Activated naive CD4-positive, alpha-beta T cell treated with anti-CD3 and anti-CD28 coated beads, Interleukin-2, amount 10 ng/mL, durations not matched to agents 7 days and 5 days (primary cell): ENCODE results near the gene STK39.
"Not testable (repeated sequence)": the region's sequence is repeated elsewhere in the genome, so short reads cannot be mapped to it uniquely, and the experiment has no call there.

Experiments
- CTCF ChIA-PET: fragments of 350-600 bp; sonication (Branson Sonifier 250); formaldehyde crosslinking; loops from one replicate; lab custom pipeline; 2021; ENCODE audit warnings: antibody characterized with exemption; lab: Charles Lee
- DNase-seq: peaks from one replicate; pipeline ENCODE4 v3.0.0-alpha.2; 2020
- H3K27ac Mint-ChIP-seq: one replicate; pipeline ENCODE4 v1.8.0; 2021; ENCODE audit warnings: mild to moderate bottlenecking, moderate library complexity, mixed read lengths
- H3K27me3 Mint-ChIP-seq: one replicate; pipeline ENCODE4 v1.8.0; 2021; ENCODE audit warnings: mild to moderate bottlenecking, mixed read lengths
- H3K36me3 Mint-ChIP-seq: one replicate; pipeline ENCODE4 v1.8.0; 2021; ENCODE audit warnings: mixed read lengths
- H3K4me1 Mint-ChIP-seq: one replicate; pipeline ENCODE4 v1.8.0; 2021; ENCODE audit warnings: mixed read lengths
- H3K4me3 Mint-ChIP-seq: one replicate; pipeline ENCODE4 v1.8.0; 2021; ENCODE audit warnings: mild to moderate bottlenecking, moderate library complexity, mixed read lengths
- H3K9me3 Mint-ChIP-seq: one replicate; pipeline ENCODE4 v1.8.0; 2021; ENCODE audit warnings: mixed read lengths

Gene STK39

DNA sequence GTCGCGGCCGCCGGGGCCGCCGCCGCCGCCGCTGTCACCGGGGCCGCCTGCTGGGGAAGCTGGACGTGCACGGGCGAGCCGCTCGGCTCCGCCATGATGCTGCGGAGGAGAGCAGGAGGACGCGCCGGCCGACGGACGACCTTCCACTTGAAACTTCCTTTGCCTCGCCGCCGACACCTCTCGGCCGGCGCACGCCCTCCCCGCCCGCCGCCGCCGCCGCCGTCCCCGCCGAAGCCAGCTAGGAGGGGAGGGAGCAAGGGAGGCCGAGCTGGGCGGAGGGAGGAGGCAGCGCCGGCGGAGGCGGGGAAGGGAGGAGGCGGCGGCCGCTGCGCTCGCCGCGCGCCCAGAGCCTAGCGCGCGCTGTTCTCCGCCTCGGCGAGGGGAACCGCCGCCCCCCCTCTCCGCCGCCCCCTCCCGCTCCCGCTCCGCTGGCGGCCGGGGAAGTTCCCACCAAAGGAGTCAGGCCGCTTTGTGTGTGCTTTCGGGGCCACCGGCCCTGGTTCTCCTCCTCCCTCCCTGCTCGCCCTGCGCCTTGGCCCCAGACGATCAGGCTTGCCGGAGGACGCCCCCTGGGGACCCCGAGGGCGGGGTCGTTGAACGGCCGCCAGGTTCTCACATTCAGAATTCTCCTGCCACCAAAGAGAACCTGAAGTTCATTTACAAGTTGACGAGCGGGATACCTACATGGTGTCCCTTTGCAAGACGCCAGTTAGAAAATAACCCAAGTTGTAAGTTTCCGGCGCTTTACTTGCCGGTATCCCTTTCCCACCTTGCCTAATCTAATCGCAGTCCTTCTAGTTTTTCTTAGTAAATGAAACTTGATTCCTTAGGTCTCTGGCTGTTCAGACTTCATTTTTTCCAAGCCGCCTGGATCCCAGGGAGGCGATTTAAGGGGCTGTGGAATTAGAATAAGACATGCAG is at the start of gene STK39:
STK39 (minus strand) TSS at position 255 of the 921 bp plus-strand sequence; CDS start at position 95, 160 bp downstream.
- CTCF ChIA-PET, result no interaction called here
- peak; percentile 82 for DNase-seq

DNA sequence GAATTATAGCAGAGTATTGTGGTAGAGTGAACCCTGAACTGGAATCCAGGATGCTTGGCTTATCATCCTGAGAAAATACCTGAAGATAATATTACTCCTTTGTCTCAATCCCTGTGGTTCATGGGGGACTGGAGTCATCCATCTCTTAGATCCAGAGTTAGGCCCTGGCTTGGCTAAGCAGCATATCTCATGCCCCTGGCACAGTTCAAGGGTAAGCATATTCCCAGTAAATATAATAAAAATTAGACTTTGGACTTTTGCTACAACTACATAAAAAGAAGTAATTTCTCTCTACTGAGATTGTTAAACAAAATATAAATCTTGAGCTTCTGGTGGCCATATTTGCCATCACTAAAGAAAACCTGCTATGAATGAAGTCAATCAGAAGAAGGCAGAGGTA is 47.7 kb upstream of the STK39 start:
- Mint-ChIP-seq H3K27ac (no peak overlapping the region), H3K4me1 (no peaks in the 10 kb centered on the region), H3K27me3 (peaks cover 4% of the 10 kb centered on the region), H3K4me3 (no peak overlapping the region), H3K36me3 (no peaks in the 10 kb centered on the region), H3K9me3 (peaks cover 2% of the 10 kb centered on the region)
- CTCF ChIA-PET, result no interaction called here
- DNase-seq, result no peak

More for the DNA sequence above, at the start of gene STK39:
- Mint-ChIP-seq H3K27me3 (no peaks in the 10 kb centered on the region), H3K4me1 (peaks cover 45% of the 10 kb centered on the region), H3K36me3 (peaks cover 4% of the 10 kb centered on the region), H3K9me3 (no peaks in the 10 kb centered on the region), H3K4me3 (peak within 1 kb of the TSS; percentile 92), H3K27ac (peak within 1 kb of the TSS; percentile 96)

DNA sequence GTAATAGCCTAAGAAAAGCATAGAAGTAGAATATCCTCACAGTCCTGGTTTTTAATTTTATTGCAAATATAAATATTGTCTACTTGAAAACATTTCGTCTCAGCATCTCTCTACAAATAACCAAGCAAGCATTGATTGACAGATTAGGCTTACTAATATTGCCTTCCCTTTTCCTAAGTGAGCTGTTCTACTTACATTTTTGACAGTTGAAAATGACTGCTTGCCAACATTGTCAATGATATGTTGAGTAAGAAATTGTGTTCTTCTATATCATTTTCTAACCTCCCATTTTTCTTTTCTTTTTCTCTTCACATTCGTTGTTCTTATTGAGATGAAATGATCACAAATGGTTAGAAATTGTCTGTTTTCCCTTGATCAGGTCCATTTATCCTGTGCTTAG is 47.0 kb upstream of the STK39 start:
- H3K27ac Mint-ChIP-seq, result no peak overlapping the region
- H3K4me1 Mint-ChIP-seq, result no peaks in the 10 kb centered on the region
- no peaks in the 10 kb centered on the region for H3K36me3 Mint-ChIP-seq
- CTCF ChIA-PET, result no interaction called here
- H3K27me3 Mint-ChIP-seq, result peaks cover 4% of the 10 kb centered on the region
- no peak for DNase-seq
- H3K4me3 Mint-ChIP-seq, result no peak overlapping the region
- H3K9me3 Mint-ChIP-seq, result peaks cover 2% of the 10 kb centered on the region

DNA sequence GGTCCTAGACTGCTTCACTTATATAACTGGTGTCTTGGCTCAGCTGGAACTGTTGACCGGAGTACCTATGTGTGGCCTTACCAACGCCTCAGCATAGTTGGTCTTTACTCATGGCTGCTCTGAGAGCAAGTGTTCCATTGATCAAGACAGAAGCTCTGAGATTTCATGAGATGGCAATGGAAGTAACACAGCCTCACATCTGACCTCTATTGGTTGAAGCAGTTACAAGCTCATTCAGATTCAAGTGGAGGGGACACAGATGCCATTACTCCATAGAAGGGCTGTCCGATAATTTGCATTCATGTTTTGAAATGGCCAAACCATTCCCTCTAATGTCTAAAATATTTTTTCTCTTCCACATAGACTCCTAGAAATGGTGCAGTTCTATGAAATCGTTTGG is 46.4 kb upstream of the STK39 start:
- CTCF ChIA-PET, result no interaction called here
- Mint-ChIP-seq H3K9me3 (peaks cover 2% of the 10 kb centered on the region), H3K4me3 (no peak overlapping the region), H3K27ac (no peak overlapping the region), H3K4me1 (no peaks in the 10 kb centered on the region), H3K36me3 (no peaks in the 10 kb centered on the region), H3K27me3 (peaks cover 3% of the 10 kb centered on the region)
- DNase-seq, result no peak

DNA sequence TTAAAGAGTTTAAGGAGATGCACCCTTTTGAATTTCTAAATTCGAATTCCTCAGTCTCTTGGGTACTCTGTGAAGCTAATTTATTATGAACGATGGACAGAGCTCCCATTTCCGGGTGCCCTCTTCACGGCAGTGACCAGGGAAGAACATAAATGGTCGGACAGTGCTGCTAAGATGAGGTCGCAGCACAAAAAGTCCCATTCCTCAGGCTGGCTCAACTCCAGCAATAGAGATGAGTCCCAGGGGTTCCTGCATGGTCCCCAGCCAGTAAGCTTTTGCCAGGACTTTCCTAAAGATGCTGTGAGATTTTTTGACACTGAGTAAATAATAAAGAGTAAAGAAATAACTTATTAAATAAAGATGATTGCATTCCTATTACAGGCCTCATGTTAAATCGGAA is 43.0 kb upstream of the STK39 start:
- Mint-ChIP-seq H3K9me3 (peaks cover 2% of the 10 kb centered on the region), H3K4me3 (no peak overlapping the region)
- CTCF ChIA-PET, result no interaction called here

DNA sequence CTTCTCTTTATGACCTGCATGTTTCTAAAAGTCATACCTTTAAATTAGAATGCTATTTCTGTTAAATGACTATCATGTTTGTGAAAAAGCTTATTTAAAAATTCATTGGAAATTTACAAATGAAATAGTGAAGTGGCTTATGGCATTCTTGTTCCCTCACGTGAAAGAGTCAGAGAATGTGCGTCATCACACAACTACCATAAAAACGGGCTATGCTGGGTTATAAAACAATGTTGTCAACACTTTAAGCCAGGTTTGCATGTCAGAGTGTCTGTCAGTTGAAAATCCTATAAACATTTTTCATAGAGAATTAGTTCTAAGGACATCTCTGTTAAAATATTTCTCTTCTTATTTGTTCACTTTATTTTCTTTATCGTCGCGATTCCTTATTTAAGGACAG is 42.5 kb upstream of the STK39 start:
- Mint-ChIP-seq H3K36me3 (no peaks in the 10 kb centered on the region), H3K4me3 (no peak overlapping the region), H3K27me3 (no peaks in the 10 kb centered on the region), H3K9me3 (peaks cover 2% of the 10 kb centered on the region), H3K27ac (no peak overlapping the region), H3K4me1 (no peaks in the 10 kb centered on the region)
- DNase-seq, result no peak
- CTCF ChIA-PET, result no interaction called here

More for the DNA sequence above, 43.0 kb upstream of the STK39 start:
- no peak for DNase-seq
- Mint-ChIP-seq H3K36me3 (no peaks in the 10 kb centered on the region), H3K4me1 (no peaks in the 10 kb centered on the region), H3K27ac (no peak overlapping the region), H3K27me3 (no peaks in the 10 kb centered on the region)

DNA sequence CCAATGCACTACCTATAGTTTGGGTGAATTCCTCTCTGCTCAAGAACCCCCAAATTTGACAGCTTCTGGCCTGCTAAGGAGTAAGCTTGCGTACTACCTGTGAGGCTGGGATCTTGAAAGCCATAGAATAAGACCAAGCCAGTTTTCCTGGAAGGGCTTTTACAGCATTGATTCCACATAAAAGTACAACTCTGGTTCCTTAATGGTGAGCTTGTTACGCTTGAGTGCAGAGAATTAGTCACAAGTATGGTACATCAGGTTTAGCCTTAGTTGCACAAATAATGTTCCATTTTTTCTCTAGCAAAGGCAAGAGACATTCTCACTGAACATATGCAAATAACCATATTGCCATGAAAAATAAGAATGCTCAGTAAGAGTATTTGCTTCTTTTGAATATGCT is 39.1 kb upstream of the STK39 start:
- Mint-ChIP-seq H3K27ac (no peak overlapping the region), H3K4me3 (no peak overlapping the region), H3K27me3 (no peaks in the 10 kb centered on the region), H3K4me1 (no peaks in the 10 kb centered on the region), H3K36me3 (no peaks in the 10 kb centered on the region), H3K9me3 (no peaks in the 10 kb centered on the region)
- DNase-seq, result no peak
- CTCF ChIA-PET, result no interaction called here

DNA sequence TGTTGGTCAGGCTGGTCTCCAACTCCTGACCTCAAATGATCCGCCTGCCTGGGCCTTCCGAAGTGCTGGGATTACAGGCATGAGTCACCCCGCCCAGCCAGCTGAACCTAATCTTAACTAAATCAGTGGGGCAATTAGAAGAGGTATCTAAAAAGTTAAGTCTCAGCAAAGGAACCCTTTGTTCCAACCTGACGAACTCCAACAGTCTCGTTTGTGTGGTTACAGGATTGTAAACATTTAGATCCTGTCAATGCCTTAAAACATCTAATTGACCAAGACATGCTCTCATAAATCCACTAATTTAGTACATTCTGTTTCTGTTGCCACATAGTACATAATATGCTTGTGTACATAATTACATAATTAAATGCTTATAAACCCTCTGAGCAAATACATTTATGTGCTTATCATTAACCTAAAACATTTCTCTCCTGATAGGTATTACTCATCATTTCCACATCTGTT is 31.1 kb upstream of the STK39 start:
- Mint-ChIP-seq H3K27me3 (peaks cover 7% of the 10 kb centered on the region), H3K36me3 (no peaks in the 10 kb centered on the region), H3K4me3 (no peak overlapping the region), H3K4me1 (no peaks in the 10 kb centered on the region), H3K27ac (no peak overlapping the region), H3K9me3 (no peaks in the 10 kb centered on the region)
- CTCF ChIA-PET, result interaction anchor here (1.0 kb wide), 1 partner anchor 9 kb away, joined by 3 read pairs; no protein-coding TSS in a partner anchor
- no peak for DNase-seq

DNA sequence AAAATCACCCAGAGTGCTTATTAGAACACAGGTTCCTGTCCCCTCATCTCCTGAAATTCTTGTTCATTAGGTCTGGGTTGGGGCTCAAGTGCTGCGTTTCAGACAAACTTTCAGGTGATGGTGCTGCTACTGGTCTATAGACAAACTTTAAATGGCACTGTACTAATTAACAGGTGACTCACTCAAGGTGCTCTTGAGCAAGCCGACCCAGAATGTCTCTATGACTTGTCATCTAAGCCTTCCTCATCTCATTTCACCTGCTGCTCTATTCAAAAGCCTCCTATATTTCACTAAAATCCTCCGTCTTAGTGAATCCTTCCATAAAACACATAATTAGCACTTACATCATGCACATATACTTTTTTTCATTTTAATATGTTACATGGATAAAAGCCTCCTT is 29.9 kb upstream of the STK39 start:
- no peak for DNase-seq
- no peak overlapping the region for H3K4me3 Mint-ChIP-seq
- CTCF ChIA-PET, result interaction anchor here (1.0 kb wide), 1 partner anchor 8 kb away, joined by 3 read pairs; no protein-coding TSS in a partner anchor
- no peaks in the 10 kb centered on the region for H3K9me3 Mint-ChIP-seq
- no peaks in the 10 kb centered on the region for H3K36me3 Mint-ChIP-seq
- H3K4me1 Mint-ChIP-seq, result no peaks in the 10 kb centered on the region
- no peak overlapping the region for H3K27ac Mint-ChIP-seq
- peaks cover 7% of the 10 kb centered on the region for H3K27me3 Mint-ChIP-seq

DNA sequence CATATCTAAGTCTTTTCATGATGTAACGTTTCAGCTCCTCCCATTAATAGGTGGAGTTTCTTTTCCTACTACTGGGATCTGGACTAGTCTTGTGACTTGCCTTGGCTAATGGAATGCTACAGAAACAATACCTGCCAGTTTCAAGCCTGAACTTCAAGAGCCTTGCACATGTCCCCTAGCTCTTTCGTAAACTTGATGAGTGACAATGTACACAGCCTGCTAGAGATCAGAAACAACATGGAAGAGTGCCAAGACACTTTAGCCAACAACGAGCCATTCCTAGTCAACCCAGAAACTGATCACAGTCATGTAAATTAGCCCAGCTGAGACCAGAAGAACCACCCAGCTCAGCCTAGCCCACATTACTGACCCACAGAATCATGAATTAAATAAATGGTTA is 24.8 kb upstream of the STK39 start:
- no peaks in the 10 kb centered on the region for H3K9me3 Mint-ChIP-seq
- H3K4me1 Mint-ChIP-seq, result no peaks in the 10 kb centered on the region
- H3K27ac Mint-ChIP-seq, result no peak overlapping the region
- H3K27me3 Mint-ChIP-seq, result peaks cover 4% of the 10 kb centered on the region
- DNase-seq, result no peak
- CTCF ChIA-PET, result no interaction called here
- H3K4me3 Mint-ChIP-seq, result no peak overlapping the region
- no peaks in the 10 kb centered on the region for H3K36me3 Mint-ChIP-seq

DNA sequence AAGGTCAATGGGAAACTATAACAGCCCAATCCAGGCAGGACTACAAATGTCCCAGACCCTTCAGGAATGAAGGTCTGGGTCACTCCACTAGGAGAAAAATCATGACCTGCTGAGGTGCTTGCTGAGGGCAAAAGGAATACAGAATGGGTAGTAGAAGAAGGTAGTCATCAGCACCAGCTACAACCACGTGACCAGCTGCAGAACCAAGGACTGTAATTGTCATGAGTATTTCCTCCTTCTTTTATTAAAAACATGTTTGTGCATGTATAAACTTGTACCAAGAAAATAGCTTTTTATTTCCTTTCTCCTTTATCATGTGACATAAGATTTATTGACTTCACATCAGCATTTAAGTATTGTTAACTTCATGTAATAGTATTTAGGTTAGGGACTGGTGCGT is 15.5 kb upstream of the STK39 start:
- H3K4me1 Mint-ChIP-seq, CTCF ChIA-PET, H3K4me3 Mint-ChIP-seq, H3K36me3 Mint-ChIP-seq, H3K27ac Mint-ChIP-seq, H3K27me3 Mint-ChIP-seq, DNase-seq: not testable (repeated sequence)
- H3K9me3 Mint-ChIP-seq, result peaks cover 16% of the 10 kb centered on the region

DNA sequence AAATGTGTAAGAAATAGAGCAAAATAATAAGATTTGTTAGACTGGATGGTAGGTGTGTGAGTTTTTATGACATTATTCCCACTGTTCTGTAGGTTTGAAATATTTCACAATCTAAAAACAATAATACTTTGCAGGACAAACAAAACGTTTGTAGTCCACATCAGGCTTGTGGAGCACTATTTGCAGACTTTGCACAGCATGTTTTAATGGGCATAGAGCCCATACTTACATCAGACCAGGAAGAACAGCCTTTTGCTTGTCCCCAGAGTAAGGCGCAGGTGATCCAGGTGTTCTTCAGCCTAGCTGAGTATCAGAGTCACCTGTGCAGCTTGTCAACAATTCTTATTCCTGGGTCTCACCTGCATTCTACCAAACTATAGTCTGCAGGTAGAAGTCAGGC is 9.1 kb upstream of the STK39 start:
- Mint-ChIP-seq H3K9me3 (peaks cover 16% of the 10 kb centered on the region), H3K27ac (no peak overlapping the region), H3K27me3 (no peaks in the 10 kb centered on the region), H3K4me3 (no peak overlapping the region), H3K36me3 (peaks cover 1% of the 10 kb centered on the region), H3K4me1 (peaks cover 3% of the 10 kb centered on the region)
- no peak for DNase-seq
- CTCF ChIA-PET, result no interaction called here

DNA sequence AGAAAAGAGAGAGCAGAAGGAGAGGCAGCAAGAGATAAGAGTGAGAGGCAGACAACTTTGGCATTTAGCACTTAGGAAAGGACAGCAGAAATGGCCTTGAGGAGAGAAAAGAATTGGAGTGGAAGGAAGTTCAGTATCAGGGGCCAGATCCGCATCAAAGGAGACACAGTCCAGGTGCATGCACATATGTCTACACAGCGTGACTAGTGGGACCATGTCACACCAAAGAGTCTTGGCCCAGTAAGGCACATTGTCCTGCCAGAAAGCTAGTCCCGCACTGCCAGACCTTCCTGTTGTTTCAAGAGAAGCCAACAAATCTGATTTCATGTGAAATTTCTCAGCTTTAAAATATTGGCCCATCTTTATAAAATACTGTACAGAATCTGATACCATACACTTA is 8.5 kb upstream of the STK39 start:
- Mint-ChIP-seq H3K4me3 (no peak overlapping the region), H3K36me3 (peaks cover 1% of the 10 kb centered on the region), H3K4me1 (peaks cover 3% of the 10 kb centered on the region), H3K27ac (no peak overlapping the region), H3K9me3 (peaks cover 16% of the 10 kb centered on the region), H3K27me3 (no peaks in the 10 kb centered on the region)
- no peak for DNase-seq
- CTCF ChIA-PET, result no interaction called here

DNA sequence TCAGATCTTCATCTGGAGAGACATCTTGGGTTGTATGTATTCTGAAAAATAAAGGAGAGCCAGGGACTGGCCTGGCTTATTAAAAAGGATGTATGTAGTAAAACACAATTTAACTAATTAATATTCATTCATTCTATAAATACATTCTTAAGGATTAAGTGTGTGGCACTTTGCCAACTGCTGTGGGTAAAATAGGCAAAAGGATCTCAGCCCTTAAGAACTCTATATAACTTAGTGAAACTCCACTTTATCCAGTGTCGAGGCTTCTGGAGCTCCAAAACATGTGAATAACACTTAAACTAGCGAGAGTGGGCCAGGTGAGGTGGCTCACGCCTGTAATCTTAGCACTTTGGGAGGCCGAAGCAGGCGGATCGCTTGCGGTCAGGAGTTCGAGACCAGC is 7.7 kb upstream of the STK39 start:
- CTCF ChIA-PET, result no interaction called here

More for the DNA sequence above, 7.7 kb upstream of the STK39 start:
- H3K27me3 Mint-ChIP-seq, result no peaks in the 10 kb centered on the region
- no peak overlapping the region for H3K4me3 Mint-ChIP-seq
- no peak overlapping the region for H3K27ac Mint-ChIP-seq
- DNase-seq, result no peak
- peaks cover 3% of the 10 kb centered on the region for H3K4me1 Mint-ChIP-seq
- peaks cover 16% of the 10 kb centered on the region for H3K9me3 Mint-ChIP-seq
- H3K36me3 Mint-ChIP-seq, result peaks cover 1% of the 10 kb centered on the region
